Measurements from ENCODE around the gene VPS18. TPM values are rescaled to one million over a fixed set of nuclear protein-coding genes. Genes with fewer than 3 reads are reported as not detected.

Gene VPS18
- polyA plus RNA-seq, 1 donor from 2014 or later = 13.8 TPM

GRCh38 chr15:40925495-40925862, 31.2 kb downstream of the VPS18 start:
- H3K36me3 ChIP-seq (ENCODE audit: insufficient read depth, low read length) = no peaks in the 10 kb centered on the region
- no peak overlapping the region for H2AFZ ChIP-seq (ENCODE audit: low read depth, low read length)

GRCh38 chr15:40925863-40926658, 31.8 kb downstream of the VPS18 start:
- Histone ChIP-seq H3K9ac (ENCODE audit: low read length) (no peak overlapping the region), H3K4me3 (ENCODE audit: low read length) (peak overlapping the region; percentile 61), H3F3A (ENCODE audit: insufficient read depth, low read length, poor library complexity, severe bottlenecking) (peaks cover 3% of the 10 kb centered on the region), H3K79me2 (replicated peaks; ENCODE audit: insufficient read depth, low read length) (no peaks in the 10 kb centered on the region), H2AFZ (ENCODE audit: low read depth, low read length) (no peak overlapping the region), H3K27ac (ENCODE audit: low read length) (no peak overlapping the region), H3K9me2 (ENCODE audit: insufficient read depth, low read length) (no peaks in the 10 kb centered on the region), H3K9me3 (ENCODE audit: low read length) (no peaks in the 10 kb centered on the region), H4K20me1 (ENCODE audit: insufficient read depth) (no peaks in the 10 kb centered on the region), H3K36me3 (ENCODE audit: insufficient read depth, low read length) (no peaks in the 10 kb centered on the region), H3K27me3 (ENCODE audit: insufficient read depth, low read depth, low read length) (peaks cover 86% of the 10 kb centered on the region), H3K4me2 (ENCODE audit: low read length) (no peak overlapping the region)
- TF ChIP-seq MXI1 (conservative IDR thresholded peaks at IDR 0.05; ENCODE audit: poor library complexity, severe bottlenecking) = peak; percentile 77
- peak; percentile 26 for TF ChIP-seq EZH2 (IDR thresholded peaks at IDR 0.05; ENCODE audit: borderline replicate concordance, insufficient read depth, low read length, poor library complexity, severe bottlenecking)
- no peak for TF ChIP-seq CTCF (IDR thresholded peaks at IDR 0.05; ENCODE audit: poor library complexity, severe bottlenecking)
- TF ChIP-seq POLR2AphosphoS5 (IDR thresholded peaks at IDR 0.05) = peak; percentile 13
- no peak for TF ChIP-seq EP300 (conservative IDR thresholded peaks at IDR 0.05; ENCODE audit: poor library complexity, severe bottlenecking)

More at GRCh38 chr15:40925495-40925862, 31.2 kb downstream of the VPS18 start:
- H3K4me3 ChIP-seq (ENCODE audit: low read length) = peak overlapping the region; percentile 61
- H4K20me1 ChIP-seq (ENCODE audit: insufficient read depth) = no peaks in the 10 kb centered on the region
- no peaks in the 10 kb centered on the region for H3K9me3 ChIP-seq (ENCODE audit: low read length)
- H3K4me2 ChIP-seq (ENCODE audit: low read length) = no peak overlapping the region
- H3K9ac ChIP-seq (ENCODE audit: low read length) = no peak overlapping the region
- peaks cover 3% of the 10 kb centered on the region for H3F3A ChIP-seq (ENCODE audit: insufficient read depth, low read length, poor library complexity, severe bottlenecking)
- H3K27ac ChIP-seq (ENCODE audit: low read length) = no peak overlapping the region
- TF ChIP-seq TAF1 (IDR thresholded peaks at IDR 0.05; ENCODE audit: low read depth) (no peak), MXI1 (conservative IDR thresholded peaks at IDR 0.05; ENCODE audit: poor library complexity, severe bottlenecking) (no peak), SMC3 (conservative IDR thresholded peaks at IDR 0.05; ENCODE audit: poor library complexity) (no peak), CTCF (IDR thresholded peaks at IDR 0.05; ENCODE audit: poor library complexity, severe bottlenecking) (no peak), REST (IDR thresholded peaks at IDR 0.05; ENCODE audit: borderline replicate concordance) (no peak), POLR2AphosphoS5 (IDR thresholded peaks at IDR 0.05) (no peak)
- H3K9me2 ChIP-seq (ENCODE audit: insufficient read depth, low read length) = no peaks in the 10 kb centered on the region
- H3K79me2 ChIP-seq (replicated peaks; ENCODE audit: insufficient read depth, low read length) = no peaks in the 10 kb centered on the region
- H3K27me3 ChIP-seq (ENCODE audit: insufficient read depth, low read depth, low read length) = peaks cover 80% of the 10 kb centered on the region

Measured in neural cell (in vitro differentiated cells).